Breast epithelium (tissue), 3 donors: ENCODE data around the gene ANO2.

Experiments
- CTCF ChIP-seq, 3 donors: fragments of 450-650 bp; IDR thresholded peaks; one replicate each; pipeline ENCODE4 v1.5.1; 2016 to 2017; ENCODE audit warnings: antibody characterized with exemption in 3 of 3, mild to moderate bottlenecking in 3 of 3, moderate library complexity in 3 of 3
- POLR2AphosphoS5 ChIP-seq, 3 donors: sonication (generic); formaldehyde crosslinking; IDR thresholded peaks; one replicate each; pipeline ENCODE4 v1.6.1; 2017; ENCODE audit warnings: antibody characterized with exemption in 3 of 3

- TF ChIP-seq CTCF (IDR thresholded peaks at IDR 0.05) (no peak), POLR2AphosphoS5 (IDR thresholded peaks at IDR 0.05) (no peak)
These were observed 43.6 kb downstream of the ANO2 start for GRCh38 chr12:5901416-5901815.
